A673 (cell line): ENCODE results near the gene LEP.
"Not testable (repeated sequence)": the region's sequence is repeated elsewhere in the genome, so short reads cannot be mapped to it uniquely, and the experiment has no call there.

Experiments
- CTCF ChIP-seq: fragments of 300-800, 200-600 bp; sonication (generic); conservative IDR thresholded peaks from 2 replicates; pipeline ENCODE4 v1.5.1; 2017; ENCODE audit warnings: low read depth, mild to moderate bottlenecking, antibody characterized with exemption, low read length, moderate library complexity, mixed read lengths
- EZH2 ChIP-seq: fragments of 200-600 bp; sonication (generic); IDR thresholded peaks from 2 replicates; pipeline ENCODE4 v1.6.1; 2017; ENCODE audit warnings: borderline replicate concordance, low read depth, mild to moderate bottlenecking, mixed read lengths, antibody characterized with exemption, low read length; ENCODE audit not compliant: poor library complexity, severe bottlenecking

GRCh38 chr7:128280451-128280850 is 39.4 kb downstream of the LEP start:
- not testable (repeated sequence) for TF ChIP-seq CTCF, EZH2
